Trophoblast cell (in vitro differentiated cells and primary cell): Measurements from ENCODE around the gene PLAAT3.
"Not testable (repeated sequence)": the region's sequence is repeated elsewhere in the genome, so short reads cannot be mapped to it uniquely, and the experiment has no call there.

ENCODE experiments used
- DNase-seq, 2 donors: peaks; one replicate each; pipeline ENCODE4 v3.0.0-alpha.2; 2016
- H2AFZ ChIP-seq: 2 replicates; pipeline ENCODE4 v1.6.1; 2013; ENCODE audit warnings: low read length, moderate library complexity, mild to moderate bottlenecking; ENCODE audit not compliant: insufficient read depth, poor library complexity
- H2AK5ac ChIP-seq: 2 replicates; pipeline ENCODE4 v1.6.1; 2013; ENCODE audit warnings: mild to moderate bottlenecking, low read length
- H2BK120ac ChIP-seq: 2 replicates; pipeline ENCODE4 v1.6.1; 2013; ENCODE audit warnings: low read length, mild to moderate bottlenecking, moderate library complexity; ENCODE audit not compliant: insufficient read depth, poor library complexity
- H2BK12ac ChIP-seq: 2 replicates; pipeline ENCODE4 v1.6.1; 2013; ENCODE audit warnings: mild to moderate bottlenecking, low read length, moderate library complexity
- H2BK5ac ChIP-seq: 2 replicates; pipeline ENCODE4 v1.6.1; 2013; ENCODE audit warnings: low read length, low read depth, moderate library complexity, mild to moderate bottlenecking; ENCODE audit not compliant: poor library complexity
- H3K14ac ChIP-seq: 2 replicates; pipeline ENCODE4 v1.6.1; 2013; ENCODE audit warnings: mild to moderate bottlenecking, low read length
- H3K18ac ChIP-seq: 2 replicates; pipeline ENCODE4 v1.6.1; 2013; ENCODE audit warnings: mild to moderate bottlenecking, low read length
- H3K23ac ChIP-seq: 2 replicates; pipeline ENCODE4 v1.6.1; 2013; ENCODE audit warnings: low read length
- H3K27ac ChIP-seq: 2 replicates; pipeline ENCODE4 v1.5.1; 2013; ENCODE audit warnings: low read depth, mild to moderate bottlenecking, inconsistent platforms, low read length, moderate library complexity
- H3K27me3 ChIP-seq: 2 replicates; pipeline ENCODE4 v1.6.1; 2013; ENCODE audit warnings: inconsistent platforms, mild to moderate bottlenecking, low read length, moderate library complexity; ENCODE audit not compliant: insufficient read depth
- H3K36me3 ChIP-seq, 2 experiments: 1 replicate in 1 of 2; 2 replicates in 1 of 2; pipeline ENCODE4 v1.6.1; 2013; ENCODE audit warnings: low read length in 2 of 2, mild to moderate bottlenecking in 2 of 2, moderate library complexity in 1 of 2; ENCODE audit not compliant: insufficient read depth in 2 of 2, control insufficient read depth in 1 of 2
- H3K4ac ChIP-seq: 2 replicates; pipeline ENCODE4 v1.6.1; 2013; ENCODE audit warnings: low read depth, mild to moderate bottlenecking, low read length, moderate library complexity
- H3K4me1 ChIP-seq, 2 experiments: 1 replicate in 1 of 2; 2 replicates in 1 of 2; pipeline ENCODE4 v1.6.1; 2013; ENCODE audit warnings: low read length in 2 of 2, mild to moderate bottlenecking in 2 of 2, moderate library complexity in 1 of 2; ENCODE audit not compliant: insufficient read depth in 2 of 2, control insufficient read depth in 1 of 2
- H3K4me2 ChIP-seq: 2 replicates; pipeline ENCODE4 v1.6.1; 2013; ENCODE audit warnings: inconsistent platforms, mild to moderate bottlenecking, low read length, moderate library complexity
- H3K4me3 ChIP-seq: 2 replicates; pipeline ENCODE4 v1.5.1; 2013; ENCODE audit warnings: mild to moderate bottlenecking, low read depth, low read length, inconsistent platforms
- H3K79me1 ChIP-seq: one replicate; pipeline ENCODE4 v1.6.1; 2013; ENCODE audit warnings: low read length
- H3K79me2 ChIP-seq: 2 replicates; pipeline ENCODE4 v1.6.1; 2013; ENCODE audit warnings: low read length, mild to moderate bottlenecking; ENCODE audit not compliant: control insufficient read depth, insufficient read depth, poor library complexity
- H3K9ac ChIP-seq: 2 replicates; pipeline ENCODE4 v1.6.1; 2013; ENCODE audit warnings: mild to moderate bottlenecking, low read length
- H3K9me3 ChIP-seq: 2 replicates; pipeline ENCODE4 v1.6.1; 2013; ENCODE audit warnings: low read depth, mild to moderate bottlenecking, control low read depth, inconsistent platforms, low read length; ENCODE audit not compliant: insufficient read depth
- H4K12ac ChIP-seq: 2 replicates; pipeline ENCODE4 v1.6.1; 2013; ENCODE audit warnings: low read depth, mild to moderate bottlenecking, low read length, moderate library complexity
- H4K8ac ChIP-seq: 2 replicates; pipeline ENCODE4 v1.6.1; 2013; ENCODE audit warnings: low read depth, mild to moderate bottlenecking, low read length, moderate library complexity
- H4K91ac ChIP-seq: one replicate; pipeline ENCODE4 v1.6.1; 2013; ENCODE audit warnings: low read depth, mild to moderate bottlenecking, low read length, moderate library complexity
- WGBS: extraction: QIAGEN DNeasy Blood & Tissue Kit; methylation state at CpG from one replicate; pipeline ENCODE4 v1.1.7; 2013; ENCODE audit warnings: missing lambda C conversion rate; ENCODE audit not compliant: insufficient read length, insufficient coverage; ENCODE audit errors: extremely low coverage; 5-methylcytosine and 5-hydroxymethylcytosine counted together

Gene PLAAT3

DNA sequence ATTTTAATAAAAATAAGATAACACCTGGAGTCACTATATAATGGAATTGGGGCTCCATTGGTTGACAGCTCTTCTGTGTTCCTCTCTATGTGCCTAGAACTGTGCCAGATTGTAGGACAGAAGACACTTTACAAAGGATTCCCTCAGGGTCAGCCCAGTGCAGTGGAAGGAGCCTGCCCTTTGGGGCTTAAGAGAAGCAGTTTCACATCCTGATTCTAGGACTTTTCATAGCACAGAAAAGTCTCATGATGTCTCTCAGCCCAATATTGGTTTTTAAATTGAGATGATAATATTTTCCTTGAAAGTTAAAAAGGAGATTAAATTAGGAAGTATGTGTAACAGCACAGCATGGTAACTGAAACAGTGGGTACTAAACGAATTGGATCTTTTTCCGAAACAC, 70.5 kb downstream of the PLAAT3 start:
- Histone ChIP-seq H3K4me2 (no peak overlapping the region), H2AFZ (no peak overlapping the region), H2BK120ac (no peak overlapping the region), H4K8ac (no peak overlapping the region), H4K91ac (no peak overlapping the region), H3K27me3 (no peaks in the 10 kb centered on the region), H3K4ac (no peak overlapping the region), H3K18ac (no peak overlapping the region), H3K36me3 (no peaks in the 10 kb centered on the region), H3K79me1 (peaks cover 3% of the 10 kb centered on the region), H3K79me2 (no peaks in the 10 kb centered on the region), H2BK5ac (no peak overlapping the region), H3K9ac (no peak overlapping the region), H2BK12ac (no peak overlapping the region), H2AK5ac (no peak overlapping the region), H3K23ac (no peak overlapping the region), H4K12ac (no peak overlapping the region), H3K4me1 (no peaks in the 10 kb centered on the region), H3K14ac (no peak overlapping the region), H3K4me3 (no peak overlapping the region), H3K27ac (no peak overlapping the region), H3K9me3 (peaks cover 3% of the 10 kb centered on the region)
- WGBS, result no CpG with 5 or more reads among the region's 2 CpGs
- no peak for DNase-seq

DNA sequence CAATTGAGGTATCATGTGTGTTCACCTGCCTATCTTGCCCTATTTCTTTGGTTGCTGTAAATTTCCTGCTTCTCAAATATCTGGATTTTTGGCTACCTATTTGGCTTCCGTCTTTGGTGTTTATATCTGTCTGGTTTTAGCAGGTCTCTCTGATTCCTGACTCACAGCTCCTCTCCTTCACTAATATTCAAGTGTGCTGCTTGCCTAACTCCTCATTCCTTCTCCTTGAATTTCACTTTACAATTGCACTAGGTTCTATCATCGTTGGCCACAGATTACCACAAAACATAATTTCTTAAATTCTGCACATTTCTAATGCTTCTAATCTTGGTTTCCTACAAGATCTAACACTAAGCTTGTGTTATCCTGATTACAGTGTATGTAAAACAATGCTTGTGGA, 71.7 kb downstream of the PLAAT3 start:
- not testable (repeated sequence) for H3K23ac ChIP-seq, H2BK120ac ChIP-seq, H2BK5ac ChIP-seq, H3K4me1 ChIP-seq, H3K9ac ChIP-seq, DNase-seq, H4K91ac ChIP-seq, H2BK12ac ChIP-seq, H3K18ac ChIP-seq, H3K4me3 ChIP-seq, H3K4me2 ChIP-seq, H2AK5ac ChIP-seq, H3K79me1 ChIP-seq, H4K8ac ChIP-seq, H3K14ac ChIP-seq, H3K9me3 ChIP-seq, H3K36me3 ChIP-seq, H3K79me2 ChIP-seq, H2AFZ ChIP-seq, H3K27me3 ChIP-seq, H3K4ac ChIP-seq, H4K12ac ChIP-seq, H3K27ac ChIP-seq
- no CpG with 5 or more reads among the region's 2 CpGs for WGBS

DNA sequence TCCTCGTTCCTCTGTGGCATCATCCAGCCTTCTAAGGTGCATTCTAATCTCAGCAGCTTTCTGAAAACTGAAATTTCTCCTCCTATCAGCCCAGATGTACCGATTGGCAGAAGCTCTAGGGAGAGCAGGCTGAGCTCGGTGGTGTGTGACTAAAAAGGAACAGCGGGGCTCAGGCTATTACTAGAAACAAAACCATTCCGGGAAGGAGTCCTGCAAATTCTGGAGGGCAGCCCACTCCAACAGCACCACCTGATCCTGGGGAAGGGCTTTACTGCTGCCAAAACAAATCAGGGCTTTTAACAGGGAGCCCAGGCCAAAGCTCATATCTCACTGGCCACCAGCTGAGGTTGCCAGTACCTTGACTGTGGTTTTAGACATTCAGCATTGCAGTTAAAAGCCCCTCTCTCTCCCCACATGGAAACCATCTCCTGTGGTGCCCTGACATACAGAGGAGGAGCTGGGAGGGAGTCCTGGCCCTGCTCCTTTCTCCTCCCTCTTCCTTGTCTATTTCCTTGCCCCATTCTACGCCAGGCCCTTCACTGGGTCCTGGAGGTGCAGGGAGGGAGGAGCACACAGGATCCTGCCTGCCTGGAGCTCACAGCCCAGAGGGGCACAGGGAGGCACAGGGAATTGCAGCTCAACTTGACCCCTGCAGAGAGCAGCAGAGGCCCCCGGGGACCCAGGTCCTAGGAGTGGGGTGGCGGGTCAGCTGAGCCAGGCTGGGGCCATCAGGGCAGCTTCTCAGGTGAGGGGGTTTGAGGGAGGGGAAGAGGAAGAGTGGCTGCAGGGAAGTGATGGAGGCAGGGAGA, 76.7 kb downstream of the PLAAT3 start:
- Histone ChIP-seq H3K9me3 (peaks cover 3% of the 10 kb centered on the region), H3K14ac (no peak overlapping the region), H3K4me3 (no peak overlapping the region), H3K9ac (no peak overlapping the region), H2BK12ac (no peak overlapping the region), H3K79me1 (peaks cover 4% of the 10 kb centered on the region), H2BK120ac (no peak overlapping the region), H3K27me3 (no peaks in the 10 kb centered on the region), H2AK5ac (no peak overlapping the region), H3K4me1 (peaks cover 9 to 12% of the 10 kb centered on the region in 2 experiments), H4K12ac (no peak overlapping the region), H3K18ac (no peak overlapping the region), H2AFZ (no peak overlapping the region), H2BK5ac (no peak overlapping the region), H3K4ac (no peak overlapping the region), H3K79me2 (no peaks in the 10 kb centered on the region), H3K23ac (no peak overlapping the region), H3K4me2 (no peak overlapping the region), H3K36me3 (no peaks in the 10 kb centered on the region), H4K91ac (no peak overlapping the region), H3K27ac (no peak overlapping the region), H4K8ac (no peak overlapping the region)
- WGBS, result no CpG with 5 or more reads among the region's 8 CpGs
- DNase-seq, result no peak

DNA sequence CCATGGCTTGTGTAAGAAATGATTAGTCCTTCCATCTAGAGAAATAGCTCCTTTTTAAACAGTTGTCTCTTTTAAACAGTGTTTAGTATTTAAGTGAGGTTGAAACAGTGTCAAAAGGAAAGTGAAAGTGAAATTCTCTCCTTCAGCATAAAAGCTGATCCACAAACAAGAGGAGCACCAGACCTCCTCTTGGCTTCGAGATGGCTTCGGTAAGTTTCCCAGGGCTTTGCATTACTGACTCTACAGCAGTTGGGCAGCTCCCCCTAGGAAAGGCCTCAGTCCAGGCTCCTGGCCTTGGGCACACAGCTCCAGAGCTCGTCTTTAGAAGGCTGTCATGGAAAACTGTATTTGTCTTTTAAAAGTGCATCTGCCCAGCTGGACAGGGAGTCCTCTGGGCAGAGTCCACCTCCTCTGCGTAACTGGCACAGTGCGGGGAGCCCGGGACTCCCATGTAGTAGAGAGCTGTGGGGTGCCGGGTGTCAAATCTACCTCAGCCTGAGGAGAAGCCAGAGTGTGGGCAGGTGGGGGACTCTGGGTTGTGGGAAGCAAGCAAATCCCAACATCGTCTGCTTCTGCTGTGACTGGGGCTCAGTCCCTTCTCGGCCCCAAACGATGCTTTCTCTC, 77.5 kb downstream of the PLAAT3 start, which contains the start of gene PLAAT4:
Gene PLAAT4, plus strand, starts transcription at position 140 of the 624 bp plus-strand sequence. Its CDS starts 61 bp downstream, at position 201.
- no peak within 1 kb of the TSS for H4K8ac ChIP-seq
- no CpG with 5 or more reads among the region's 10 CpGs for WGBS
- no peak within 1 kb of the TSS for H3K18ac ChIP-seq
- no peak within 1 kb of the TSS for H4K91ac ChIP-seq
- H3K14ac ChIP-seq, result no peak within 1 kb of the TSS
- H3K4me3 ChIP-seq, result no peak within 1 kb of the TSS
- no peak within 1 kb of the TSS for H3K27ac ChIP-seq
- H2AK5ac ChIP-seq, result no peak within 1 kb of the TSS
- no peak within 1 kb of the TSS for H2BK5ac ChIP-seq
- peak within 1 kb of the TSS; percentile 7 for H2BK12ac ChIP-seq
- peaks cover 4% of the 10 kb centered on the region for H3K79me1 ChIP-seq
- no peak within 1 kb of the TSS for H3K23ac ChIP-seq
- no peak within 1 kb of the TSS for H4K12ac ChIP-seq
- peaks cover 9 to 12% of the 10 kb centered on the region in 2 experiments for H3K4me1 ChIP-seq
- H2AFZ ChIP-seq, result no peak within 1 kb of the TSS
- no peak within 1 kb of the TSS for H3K4ac ChIP-seq
- no peaks in the 10 kb centered on the region for H3K27me3 ChIP-seq
- H3K36me3 ChIP-seq, result no peaks in the 10 kb centered on the region
- peak in 1 of 2 donors; percentile 34 for DNase-seq
- H3K9me3 ChIP-seq, result peaks cover 3% of the 10 kb centered on the region
- no peak within 1 kb of the TSS for H3K4me2 ChIP-seq
- no peak within 1 kb of the TSS for H2BK120ac ChIP-seq
- H3K9ac ChIP-seq, result no peak within 1 kb of the TSS
- H3K79me2 ChIP-seq, result no peaks in the 10 kb centered on the region
